Loucy (cell line): ENCODE measurements around the gene TEX2.

ENCODE experiments used
- H2AFZ ChIP-seq: fragments of 200-600 bp; sonication (generic); 2 replicates; pipeline ENCODE4 v1.6.0; 2016; ENCODE audit warnings: antibody characterized with exemption, mild to moderate bottlenecking, low read length, moderate library complexity
- H3F3A ChIP-seq: fragments of 200-600 bp; 2 replicates; pipeline ENCODE4 v1.6.0; 2016; ENCODE audit warnings: antibody characterized with exemption, low read depth, mild to moderate bottlenecking
- H3K27me3 ChIP-seq: fragments of 200-600 bp; sonication (generic); 2 replicates; pipeline ENCODE4 v1.6.1; 2014; ENCODE audit warnings: low read length, mild to moderate bottlenecking; ENCODE audit not compliant: insufficient read depth, poor library complexity, severe bottlenecking
- H3K36me3 ChIP-seq: fragments of 200-600 bp; sonication (generic); 2 replicates; pipeline ENCODE4 v1.6.1; 2016; ENCODE audit warnings: low read length; ENCODE audit not compliant: insufficient read depth
- H3K4me1 ChIP-seq: fragments of 200-600 bp; sonication (generic); 2 replicates; pipeline ENCODE4 v1.5.1; 2014; ENCODE audit warnings: low read length, mild to moderate bottlenecking; ENCODE audit not compliant: insufficient read depth, poor library complexity, severe bottlenecking
- H3K4me2 ChIP-seq: fragments of 200-600 bp; sonication (generic); 2 replicates; pipeline ENCODE4 v1.6.0; 2014; ENCODE audit warnings: antibody characterized with exemption, low read length, low read depth, mild to moderate bottlenecking; ENCODE audit not compliant: poor library complexity, severe bottlenecking
- H3K4me3 ChIP-seq: fragments of 200-600 bp; sonication (generic); 2 replicates; pipeline ENCODE4 v1.5.1; 2014; ENCODE audit warnings: low read length, mild to moderate bottlenecking, mixed read lengths; ENCODE audit not compliant: poor library complexity, severe bottlenecking
- H3K79me2 ChIP-seq: fragments of 200-600 bp; sonication (generic); 2 replicates; pipeline ENCODE4 v1.6.1; 2014; ENCODE audit warnings: low read length; ENCODE audit not compliant: insufficient read depth
- H3K9ac ChIP-seq: fragments of 200-600 bp; sonication (generic); 2 replicates; pipeline ENCODE4 v1.6.0; 2014; ENCODE audit warnings: mild to moderate bottlenecking, low read depth, low read length, moderate library complexity; ENCODE audit not compliant: poor library complexity, severe bottlenecking
- H3K9me2 ChIP-seq: fragments of 200-600 bp; sonication (generic); replicated peaks from 2 replicates; pipeline ENCODE4 v1.6.1; 2016; ENCODE audit warnings: low read depth, low read length, mixed read lengths
- H3K9me3 ChIP-seq: fragments of 200-600 bp; sonication (generic); 2 replicates; pipeline ENCODE4 v1.6.1; 2014; ENCODE audit warnings: mild to moderate bottlenecking, antibody characterized with exemption, low read length, low read depth; ENCODE audit not compliant: insufficient read depth
- H4K20me1 ChIP-seq: fragments of 200-600 bp; sonication (generic); 2 replicates; pipeline ENCODE4 v1.6.0; 2014; ENCODE audit warnings: antibody characterized with exemption, low read length, mild to moderate bottlenecking; ENCODE audit not compliant: insufficient read depth, poor library complexity, severe bottlenecking
- CTCF ChIP-seq: fragments of 200-600 bp; sonication (generic); conservative IDR thresholded peaks from 2 replicates; pipeline ENCODE4 v1.5.1; 2014; ENCODE audit warnings: mild to moderate bottlenecking, antibody characterized with exemption, low read length
- EZH2phosphoT487 ChIP-seq: fragments of 200-600 bp; IDR thresholded peaks from 2 replicates; pipeline ENCODE4 v1.6.1; 2018; ENCODE audit warnings: antibody characterized with exemption, mild to moderate bottlenecking, moderate library complexity, borderline replicate concordance

TEX2 gene

DNA sequence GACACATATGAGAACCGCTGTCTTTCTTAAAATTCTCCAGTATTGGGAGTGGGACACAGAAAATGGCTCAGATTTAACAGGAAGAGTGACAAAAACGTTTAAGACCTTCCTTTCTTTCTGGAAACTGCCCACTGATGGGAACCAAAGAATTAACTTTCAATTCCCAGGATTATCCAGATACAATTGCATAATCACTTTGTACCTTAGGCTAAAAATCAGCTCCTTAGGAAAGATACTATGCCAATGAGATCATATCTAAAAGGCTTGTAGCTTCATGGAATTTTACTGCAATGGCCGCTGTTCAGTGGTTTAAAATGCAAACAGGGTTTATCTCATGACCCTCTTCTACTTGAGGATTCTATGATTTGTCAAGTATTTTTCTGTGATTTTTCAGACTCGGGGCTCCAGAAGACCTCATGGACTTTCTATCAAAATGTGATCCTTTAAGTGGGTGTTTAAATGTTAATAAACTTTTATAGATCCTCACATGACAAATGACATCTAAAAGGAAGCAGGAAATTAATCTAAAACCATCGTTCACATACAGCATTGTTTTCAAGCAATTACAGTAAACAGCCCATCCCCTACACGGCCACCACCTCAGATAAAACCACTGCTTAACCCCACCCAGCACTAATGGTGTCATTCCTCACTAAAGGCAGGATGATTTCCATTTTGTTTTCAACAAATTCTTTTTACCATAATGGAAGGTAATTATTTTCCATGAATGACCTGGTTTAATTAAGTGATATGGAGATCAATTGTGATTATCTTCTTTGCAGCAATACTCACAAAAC, 101.5 kb downstream of the TEX2 start:
- no peaks in the 10 kb centered on the region for H3K27me3 ChIP-seq
- peaks cover 4% of the 10 kb centered on the region; the same call in 1 of the 2 replicates for H3K36me3 ChIP-seq
- H3K9me3 ChIP-seq: no peaks in the 10 kb centered on the region
- no peaks in the 10 kb centered on the region for H3F3A ChIP-seq
- H3K4me3 ChIP-seq: no peak overlapping the region
- TF ChIP-seq CTCF (no peak), EZH2phosphoT487 (no peak)
- H3K9ac ChIP-seq: no peak overlapping the region
- no peaks in the 10 kb centered on the region for H3K9me2 ChIP-seq
- no peak overlapping the region for H2AFZ ChIP-seq
- no peaks in the 10 kb centered on the region for H3K4me1 ChIP-seq
- H4K20me1 ChIP-seq: no peaks in the 10 kb centered on the region
- H3K79me2 ChIP-seq: no peaks in the 10 kb centered on the region
- H3K4me2 ChIP-seq: no peak overlapping the region

GRCh38 chr17:64160378-64160777, 102.7 kb downstream of the TEX2 start:
- Histone ChIP-seq H3K9me2 (no peaks in the 10 kb centered on the region), H4K20me1 (no peaks in the 10 kb centered on the region), H3K9ac (no peak overlapping the region), H3F3A (no peaks in the 10 kb centered on the region), H3K9me3 (no peaks in the 10 kb centered on the region), H3K27me3 (no peaks in the 10 kb centered on the region), H3K36me3 (peaks cover 4% of the 10 kb centered on the region; the same call in 1 of the 2 replicates), H2AFZ (no peak overlapping the region), H3K4me3 (no peak overlapping the region), H3K79me2 (no peaks in the 10 kb centered on the region), H3K4me2 (no peak overlapping the region), H3K4me1 (no peaks in the 10 kb centered on the region)
- TF ChIP-seq CTCF (no peak), EZH2phosphoT487 (no peak)

- Histone ChIP-seq H3K4me1 (no peaks in the 10 kb centered on the region), H2AFZ (no peak overlapping the region), H3K9ac (no peak overlapping the region), H3K79me2 (no peaks in the 10 kb centered on the region), H3K9me3 (no peaks in the 10 kb centered on the region), H3K4me3 (no peak overlapping the region), H3K9me2 (no peaks in the 10 kb centered on the region), H4K20me1 (no peaks in the 10 kb centered on the region), H3K4me2 (no peak overlapping the region), H3K36me3 (peaks cover 4% of the 10 kb centered on the region; the same call in 1 of the 2 replicates), H3F3A (no peaks in the 10 kb centered on the region), H3K27me3 (no peaks in the 10 kb centered on the region)
- no peak for TF ChIP-seq CTCF
- TF ChIP-seq EZH2phosphoT487: no peak
Observed at GRCh38 chr17:64158831-64159590, 104.0 kb downstream of the TEX2 start.
